Left lung (tissue), 10 donors: ENCODE data around the gene AHSG. TPM values are rescaled to one million over a fixed set of nuclear protein-coding genes. Genes with fewer than 3 reads are reported as not detected.
"Not testable (repeated sequence)": the region's sequence is repeated elsewhere in the genome, so short reads cannot be mapped to it uniquely, and the experiment has no call there.

Experiments
- ATAC-seq: fragments of 200-7000 bp; cut with Tn5 transposase; one replicate; pipeline ENCODE4 v1.9.1; 2020; ENCODE audit warnings: moderate library complexity
- DNase-seq, 4 donors: peaks; one replicate each; pipeline ENCODE4 v3.0.0-alpha.2; 2013 to 2020
- H3K27ac ChIP-seq, 2 donors: fragments of 200-600 bp; sonication (generic) in 1 of 2; one replicate each; pipeline versions ENCODE4 v1.5.0 to v1.8.0; 2020 to 2021
- H3K27me3 ChIP-seq, 2 donors: fragments of 200-600 bp; sonication (generic) in 1 of 2; one replicate each; pipeline versions ENCODE4 v1.5.0 to v1.8.0; 2020 to 2021
- H3K36me3 ChIP-seq, 2 donors: fragments of 200-600 bp; sonication (generic) in 1 of 2; one replicate each; pipeline versions ENCODE4 v1.5.0 to v1.8.0; 2020 to 2021
- H3K4me1 ChIP-seq, 2 donors: fragments of 200-600 bp; one replicate each; pipeline ENCODE4 v1.8.0; 2021
- H3K4me3 ChIP-seq, 2 donors: fragments of 200-600 bp; sonication (generic) in 1 of 2; one replicate each; pipeline versions ENCODE4 v1.5.0 to v1.8.0; 2020 to 2021; ENCODE audit warnings: mild to moderate bottlenecking in 1 of 2
- H3K9me3 ChIP-seq, 2 donors: fragments of 200-600 bp; sonication (generic) in 1 of 2; one replicate each; pipeline versions ENCODE4 v1.5.0 to v1.8.0; 2020 to 2021
- CTCF ChIP-seq, 2 donors: fragments of 200-600 bp; sonication (generic) in 1 of 2; IDR thresholded peaks; one replicate each; pipeline versions ENCODE4 v1.5.0 to v1.8.0; 2021; ENCODE audit warnings: antibody characterized with exemption in 2 of 2
- intact Hi-C, 2 donors: fragments of 100-400 bp; cut with DNase I; formaldehyde crosslinking; loops; one replicate each; pipeline versions ENCODE4 v1.11.2 to v1.14.2; 2022
- polyA plus RNA-seq, 6 donors: library from polyadenylated mRNA; unstranded; fragments of 120-200 nt; gene quantifications; one replicate each; pipeline ENCODE4 v1.2.1, GENCODE V29; 2013; ENCODE audit not compliant: insufficient read length in 6 of 6
- total RNA-seq, 2 donors: library from RNA; stranded (reverse); fragmentation: NEBNext Ultra II Directional; extraction: Animal tissue kit (Norgen Biotek cat#: 25700); gene quantifications; one replicate each; pipeline ENCODE4 v1.2.1, GENCODE V29; 2021
- donor health status: DM: no; HTN: yes; CAD: no.
- donor health status: DM: no; HTN: no; CAD: no.

The AHSG gene
- total and polyA plus RNA-seq, 8 donors = 0.09 to 5.7 (median 3.2) TPM; not detected in 5

- Histone ChIP-seq H3K4me3 (no peak overlapping the region), H3K9me3 (no peaks in the 10 kb centered on the region), H3K27ac (no peak overlapping the region), H3K4me1 (peaks cover 0 to 6% of the 10 kb centered on the region in 2 donors), H3K27me3 (no peaks in the 10 kb centered on the region), H3K36me3 (peaks cover 9 to 98% of the 10 kb centered on the region in 2 donors)
- DNase-seq (no peak), ATAC-seq (no peak)
- no peak for TF ChIP-seq CTCF (IDR thresholded peaks at IDR 0.05)
- intact Hi-C loops = no loop called here
These were observed 32.1 kb upstream of the AHSG start for GRCh38 chr3:186580785-186581184.

GRCh38 chr3:186582541-186582940 lies 30.3 kb upstream of the AHSG start:
- no peak for TF ChIP-seq CTCF (IDR thresholded peaks at IDR 0.05)

DNA sequence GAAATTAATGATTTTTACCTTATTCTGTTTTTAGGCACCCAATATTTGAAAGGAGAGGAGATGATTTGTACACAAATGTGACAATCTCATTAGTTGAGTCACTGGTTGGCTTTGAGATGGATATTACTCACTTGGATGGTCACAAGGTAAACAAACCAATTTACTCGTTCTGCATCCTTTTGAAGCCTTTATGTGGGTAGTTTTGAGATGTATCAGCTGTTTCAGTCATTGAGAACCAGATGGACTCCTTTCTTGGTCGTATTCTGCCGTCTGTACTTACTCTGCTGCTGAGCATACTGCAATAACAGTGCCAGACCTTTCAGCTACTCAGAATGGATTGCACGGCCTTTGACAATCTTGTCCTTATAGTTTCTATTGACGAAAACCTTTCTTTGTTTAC lies 29.0 kb upstream of the AHSG start:
- TF ChIP-seq CTCF (IDR thresholded peaks at IDR 0.05) = no peak
- Histone ChIP-seq H3K27ac (no peak overlapping the region), H3K9me3 (no peaks in the 10 kb centered on the region), H3K36me3 (peaks cover 0 to 77% of the 10 kb centered on the region in 2 donors), H3K4me3 (no peak overlapping the region), H3K27me3 (no peaks in the 10 kb centered on the region), H3K4me1 (no peaks in the 10 kb centered on the region)
- intact Hi-C loops = no loop called here
- no peak for DNase-seq
- no peak for ATAC-seq

More at GRCh38 chr3:186582541-186582940, 30.3 kb upstream of the AHSG start:
- ATAC-seq = no peak
- Histone ChIP-seq H3K9me3 (no peaks in the 10 kb centered on the region), H3K4me1 (no peaks in the 10 kb centered on the region), H3K27ac (no peak overlapping the region), H3K4me3 (no peak overlapping the region), H3K36me3 (peaks cover 4 to 90% of the 10 kb centered on the region in 2 donors), H3K27me3 (no peaks in the 10 kb centered on the region)
- no peak for DNase-seq
- intact Hi-C loops = no loop called here

DNA sequence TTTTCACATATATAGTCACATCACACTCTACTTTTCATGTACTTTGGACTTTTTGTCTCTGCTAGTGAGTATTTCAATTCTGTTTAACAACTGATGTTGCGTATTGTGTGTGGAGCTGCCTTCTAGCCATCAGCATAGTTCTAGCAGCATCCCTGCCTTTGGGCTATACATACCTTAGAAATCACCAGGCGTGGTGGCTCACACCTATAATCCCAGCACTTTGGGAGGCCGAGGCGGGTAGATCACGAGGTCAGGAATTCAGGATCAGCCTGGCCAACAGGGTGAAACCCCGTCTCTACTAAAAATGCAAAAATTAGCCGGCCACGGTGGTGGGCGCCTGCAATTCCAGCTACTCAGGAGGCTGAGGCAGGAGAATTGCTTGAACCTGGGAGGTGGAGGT lies 26.6 kb upstream of the AHSG start:
- H3K4me3 ChIP-seq, ATAC-seq, H3K27ac ChIP-seq, DNase-seq, H3K4me1 ChIP-seq, intact Hi-C loops, H3K9me3 ChIP-seq, H3K27me3 ChIP-seq: not testable (repeated sequence)
- H3K36me3 ChIP-seq = peaks cover 0 to 53% of the 10 kb centered on the region in 2 donors

GRCh38 chr3:186587183-186587582 lies 25.7 kb upstream of the AHSG start:
- TF ChIP-seq CTCF (IDR thresholded peaks at IDR 0.05) = no peak
- ATAC-seq (no peak), DNase-seq (no peak)
- Histone ChIP-seq H3K27ac (no peak overlapping the region), H3K27me3 (no peaks in the 10 kb centered on the region), H3K4me3 (no peak overlapping the region), H3K9me3 (no peaks in the 10 kb centered on the region), H3K36me3 (peaks cover 0 to 44% of the 10 kb centered on the region in 2 donors), H3K4me1 (no peaks in the 10 kb centered on the region)
- intact Hi-C loops = no loop called here

DNA sequence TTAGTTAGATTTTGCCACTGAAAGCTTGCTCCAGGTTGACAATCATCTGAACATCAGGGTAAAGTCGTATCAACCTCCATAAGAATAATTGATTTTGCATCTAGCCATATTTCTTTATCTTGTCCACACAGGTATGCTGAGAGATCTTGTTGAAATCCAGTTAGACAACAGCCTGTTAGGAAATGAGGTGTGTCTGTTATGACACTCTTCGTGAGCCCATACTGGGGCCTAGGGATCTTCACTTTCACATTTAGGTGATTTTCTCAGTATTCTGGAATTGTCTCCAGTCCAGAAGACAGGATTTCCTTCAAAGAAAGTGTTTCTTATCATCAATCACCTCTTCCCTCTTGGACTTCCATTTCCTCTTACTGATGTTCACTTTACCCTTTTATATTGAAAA lies 24.2 kb upstream of the AHSG start:
- no peak for TF ChIP-seq CTCF (IDR thresholded peaks at IDR 0.05)
- Histone ChIP-seq H3K27me3 (no peaks in the 10 kb centered on the region), H3K4me3 (no peak overlapping the region), H3K9me3 (no peaks in the 10 kb centered on the region), H3K36me3 (peaks cover 0 to 29% of the 10 kb centered on the region in 2 donors), H3K4me1 (no peaks in the 10 kb centered on the region), H3K27ac (no peak overlapping the region)
- intact Hi-C loops = no loop called here
- DNase-seq (no peak), ATAC-seq (peak; percentile 68)
